Measurements from ENCODE around the gene RNPEPL1.

GRCh38 chr2:240582781-240583180 is 14.5 kb downstream of the RNPEPL1 start:
- TF ChIP-seq, protein P1, sequence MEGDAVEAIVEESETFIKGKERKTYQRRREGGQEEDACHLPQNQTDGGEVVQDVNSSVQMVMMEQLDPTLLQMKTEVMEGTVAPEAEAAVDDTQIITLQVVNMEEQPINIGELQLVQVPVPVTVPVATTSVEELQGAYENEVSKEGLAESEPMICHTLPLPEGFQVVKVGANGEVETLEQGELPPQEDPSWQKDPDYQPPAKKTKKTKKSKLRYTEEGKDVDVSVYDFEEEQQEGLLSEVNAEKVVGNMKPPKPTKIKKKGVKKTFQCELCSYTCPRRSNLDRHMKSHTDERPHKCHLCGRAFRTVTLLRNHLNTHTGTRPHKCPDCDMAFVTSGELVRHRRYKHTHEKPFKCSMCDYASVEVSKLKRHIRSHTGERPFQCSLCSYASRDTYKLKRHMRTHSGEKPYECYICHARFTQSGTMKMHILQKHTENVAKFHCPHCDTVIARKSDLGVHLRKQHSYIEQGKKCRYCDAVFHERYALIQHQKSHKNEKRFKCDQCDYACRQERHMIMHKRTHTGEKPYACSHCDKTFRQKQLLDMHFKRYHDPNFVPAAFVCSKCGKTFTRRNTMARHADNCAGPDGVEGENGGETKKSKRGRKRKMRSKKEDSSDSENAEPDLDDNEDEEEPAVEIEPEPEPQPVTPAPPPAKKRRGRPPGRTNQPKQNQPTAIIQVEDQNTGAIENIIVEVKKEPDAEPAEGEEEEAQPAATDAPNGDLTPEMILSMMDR (IDR thresholded peaks at IDR 0.05; ENCODE audit: insufficient read depth, low read depth, low read length) = no peak
- no peak for TF ChIP-seq EZH2 (IDR thresholded peaks at IDR 0.05; ENCODE audit: insufficient read depth, low read length)
